Astrocyte (in vitro differentiated cells and primary cell): ENCODE measurements around the gene SPATC1L.

ENCODE experiments used
- EZH2 ChIP-seq: IDR thresholded peaks from 2 replicates; pipeline ENCODE4 v1.6.1; 2012; ENCODE audit warnings: mild to moderate bottlenecking, low read length, inconsistent platforms; ENCODE audit not compliant: insufficient read depth
- TF ChIP-seq, protein P1 (sequence below): IDR thresholded peaks from 2 replicates; pipeline ENCODE4 v1.5.1; 2011; ENCODE audit warnings: low read depth, mild to moderate bottlenecking, inconsistent platforms, low read length, moderate library complexity; ENCODE audit not compliant: insufficient read depth

DNA sequence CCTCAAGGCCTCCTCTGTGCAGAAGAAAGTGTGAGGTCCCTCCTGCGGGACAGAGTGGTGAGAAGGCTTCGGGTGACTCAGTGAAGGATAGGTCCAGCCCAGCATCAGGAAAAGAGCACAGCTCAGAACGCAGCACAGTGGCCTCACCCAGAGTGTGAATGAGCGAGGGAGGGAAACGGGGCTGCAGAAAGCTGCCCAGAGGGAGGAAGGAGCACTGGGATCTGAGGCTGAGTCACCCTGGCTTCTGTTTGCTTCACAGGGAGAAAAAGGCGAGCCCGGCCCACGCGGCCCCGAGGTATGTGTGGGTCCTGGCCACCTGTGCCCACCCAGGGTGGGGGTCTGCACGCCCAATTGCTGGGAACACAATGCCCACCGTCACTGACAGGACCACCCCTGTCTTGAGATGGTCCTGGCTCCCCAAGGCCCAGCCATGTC, 62.0 kb downstream of the SPATC1L start:
- TF ChIP-seq, protein P1, sequence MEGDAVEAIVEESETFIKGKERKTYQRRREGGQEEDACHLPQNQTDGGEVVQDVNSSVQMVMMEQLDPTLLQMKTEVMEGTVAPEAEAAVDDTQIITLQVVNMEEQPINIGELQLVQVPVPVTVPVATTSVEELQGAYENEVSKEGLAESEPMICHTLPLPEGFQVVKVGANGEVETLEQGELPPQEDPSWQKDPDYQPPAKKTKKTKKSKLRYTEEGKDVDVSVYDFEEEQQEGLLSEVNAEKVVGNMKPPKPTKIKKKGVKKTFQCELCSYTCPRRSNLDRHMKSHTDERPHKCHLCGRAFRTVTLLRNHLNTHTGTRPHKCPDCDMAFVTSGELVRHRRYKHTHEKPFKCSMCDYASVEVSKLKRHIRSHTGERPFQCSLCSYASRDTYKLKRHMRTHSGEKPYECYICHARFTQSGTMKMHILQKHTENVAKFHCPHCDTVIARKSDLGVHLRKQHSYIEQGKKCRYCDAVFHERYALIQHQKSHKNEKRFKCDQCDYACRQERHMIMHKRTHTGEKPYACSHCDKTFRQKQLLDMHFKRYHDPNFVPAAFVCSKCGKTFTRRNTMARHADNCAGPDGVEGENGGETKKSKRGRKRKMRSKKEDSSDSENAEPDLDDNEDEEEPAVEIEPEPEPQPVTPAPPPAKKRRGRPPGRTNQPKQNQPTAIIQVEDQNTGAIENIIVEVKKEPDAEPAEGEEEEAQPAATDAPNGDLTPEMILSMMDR: no peak
- TF ChIP-seq EZH2: no peak
